Vagina (tissue), 2 donors: ENCODE measurements around the gene LRRC26. TPM values are rescaled to one million over a fixed set of nuclear protein-coding genes. Genes with fewer than 3 reads are reported as not detected.

ENCODE experiments used
- DNase-seq, 2 donors: peaks; one replicate each; pipeline ENCODE4 v3.0.0-alpha.2; 2017; ENCODE audit errors: extremely low spot score in 2 of 2
- H3K27ac ChIP-seq: fragments of 200-600 bp; sonication (generic); one replicate; pipeline ENCODE4 v1.5.1; 2019
- H3K27me3 ChIP-seq: fragments of 200-600 bp; sonication (generic); one replicate; pipeline ENCODE4 v1.5.1; 2019
- H3K36me3 ChIP-seq, 2 donors: fragments of 200-600 bp; sonication (generic); one replicate each; pipeline ENCODE4 v1.5.1; 2017 to 2019
- H3K4me1 ChIP-seq: fragments of 200-600 bp; sonication (generic); one replicate; pipeline ENCODE4 v1.5.1; 2019
- H3K4me3 ChIP-seq, 2 donors: fragments of 200-600 bp; sonication (generic); 1 replicate in 1 of 2; 2 replicates in 1 of 2; pipeline ENCODE4 v1.5.1; 2016 to 2019
- H3K9me3 ChIP-seq: fragments of 200-600 bp; sonication (generic); one replicate; pipeline ENCODE4 v1.5.1; 2019
- POLR2A ChIP-seq, 2 donors: fragments of 450-650 bp; IDR thresholded peaks; one replicate each; pipeline ENCODE4 v1.6.1; 2017; ENCODE audit warnings: antibody characterized with exemption in 2 of 2, mild to moderate bottlenecking in 2 of 2, moderate library complexity in 2 of 2
- POLR2AphosphoS5 ChIP-seq, 2 donors: sonication (generic); formaldehyde crosslinking; IDR thresholded peaks; one replicate each; pipeline ENCODE4 v1.9.0; 2017; ENCODE audit warnings: antibody characterized with exemption in 2 of 2, mild to moderate bottlenecking in 2 of 2, low read depth in 1 of 2; ENCODE audit not compliant: insufficient read depth in 1 of 2
- intact Hi-C: fragments of 100-400 bp; cut with DNase I; formaldehyde crosslinking; loops from one replicate; pipeline ENCODE4 v1.15.1; 2023
- total RNA-seq: library from RNA; depleted of rRNA; stranded (reverse); fragments of >200 nt; gene quantifications from one replicate; pipeline ENCODE4 v1.2.3, GENCODE V29; 2016
- TF ChIP-seq, protein P1 (sequence below), 3 experiments: fragments of 450-650 bp in 2 of 3; fragments of 200-600 bp in 1 of 3; sonication (generic) in 1 of 3; IDR thresholded peaks; one replicate each; pipeline ENCODE4 v1.5.1; 2017 to 2019; ENCODE audit warnings: antibody characterized with exemption in 3 of 3, mild to moderate bottlenecking in 2 of 3, moderate library complexity in 2 of 3

The LRRC26 gene
- total RNA-seq, 1 donor from 2014 or later, result not detected

DNA sequence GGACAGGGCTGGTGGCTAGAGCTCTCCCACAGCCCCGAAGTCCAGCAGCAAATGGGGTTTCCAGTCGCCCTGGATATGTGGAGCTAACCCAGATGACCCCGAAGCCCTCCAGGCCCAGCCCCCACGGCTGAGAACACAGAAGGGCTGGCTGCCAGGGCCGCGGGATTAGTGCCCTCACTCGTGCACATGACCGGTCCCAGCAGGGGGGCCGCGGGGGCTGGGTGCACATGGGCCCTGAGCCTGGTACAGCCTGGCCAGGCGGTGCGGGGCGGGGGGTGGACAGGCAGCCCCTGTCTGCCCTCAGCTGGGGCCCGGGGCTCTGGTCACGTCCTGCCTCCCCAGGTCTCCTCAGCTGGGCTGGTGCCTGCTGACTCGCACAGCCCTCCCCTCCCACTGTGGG is 24.5 kb upstream of the LRRC26 start:
- no peak for DNase-seq
- no peak overlapping the region for H3K27ac ChIP-seq
- no peaks in the 10 kb centered on the region for H3K27me3 ChIP-seq
- no peaks in the 10 kb centered on the region for H3K9me3 ChIP-seq
- peaks cover 0 to 10% of the 10 kb centered on the region in 2 donors for H3K36me3 ChIP-seq
- H3K4me3 ChIP-seq, result no peak overlapping the region
- H3K4me1 ChIP-seq, result peaks cover 72% of the 10 kb centered on the region
- intact Hi-C loops, result loop anchor here (5.0 kb wide), 1 partner anchor 33 kb away; the partner anchor contains the start of genes CYSRT1 and RNF224
- TF ChIP-seq POLR2A (IDR thresholded peaks at IDR 0.05), result no peak
- TF ChIP-seq, protein P1, sequence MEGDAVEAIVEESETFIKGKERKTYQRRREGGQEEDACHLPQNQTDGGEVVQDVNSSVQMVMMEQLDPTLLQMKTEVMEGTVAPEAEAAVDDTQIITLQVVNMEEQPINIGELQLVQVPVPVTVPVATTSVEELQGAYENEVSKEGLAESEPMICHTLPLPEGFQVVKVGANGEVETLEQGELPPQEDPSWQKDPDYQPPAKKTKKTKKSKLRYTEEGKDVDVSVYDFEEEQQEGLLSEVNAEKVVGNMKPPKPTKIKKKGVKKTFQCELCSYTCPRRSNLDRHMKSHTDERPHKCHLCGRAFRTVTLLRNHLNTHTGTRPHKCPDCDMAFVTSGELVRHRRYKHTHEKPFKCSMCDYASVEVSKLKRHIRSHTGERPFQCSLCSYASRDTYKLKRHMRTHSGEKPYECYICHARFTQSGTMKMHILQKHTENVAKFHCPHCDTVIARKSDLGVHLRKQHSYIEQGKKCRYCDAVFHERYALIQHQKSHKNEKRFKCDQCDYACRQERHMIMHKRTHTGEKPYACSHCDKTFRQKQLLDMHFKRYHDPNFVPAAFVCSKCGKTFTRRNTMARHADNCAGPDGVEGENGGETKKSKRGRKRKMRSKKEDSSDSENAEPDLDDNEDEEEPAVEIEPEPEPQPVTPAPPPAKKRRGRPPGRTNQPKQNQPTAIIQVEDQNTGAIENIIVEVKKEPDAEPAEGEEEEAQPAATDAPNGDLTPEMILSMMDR (IDR thresholded peaks at IDR 0.05), result no peak

GRCh38 chr9:137193771-137194170 is 23.9 kb upstream of the LRRC26 start:
- Histone ChIP-seq H3K4me3 (no peak overlapping the region), H3K27me3 (no peaks in the 10 kb centered on the region), H3K4me1 (peaks cover 69% of the 10 kb centered on the region), H3K27ac (no peak overlapping the region), H3K9me3 (no peaks in the 10 kb centered on the region), H3K36me3 (peaks cover 0 to 10% of the 10 kb centered on the region in 2 donors)
- no peak for DNase-seq
- TF ChIP-seq POLR2AphosphoS5 (IDR thresholded peaks at IDR 0.05; ENCODE audit: insufficient read depth in 1 of 2, low read depth in 1 of 2), result no peak
- TF ChIP-seq, protein P1 (IDR thresholded peaks at IDR 0.05), result no peak
- TF ChIP-seq POLR2A (IDR thresholded peaks at IDR 0.05), result no peak
- intact Hi-C loops, result loop anchor here (5.0 kb wide), 1 partner anchor 34 kb away; the partner anchor contains the start of genes CYSRT1 and RNF224

DNA sequence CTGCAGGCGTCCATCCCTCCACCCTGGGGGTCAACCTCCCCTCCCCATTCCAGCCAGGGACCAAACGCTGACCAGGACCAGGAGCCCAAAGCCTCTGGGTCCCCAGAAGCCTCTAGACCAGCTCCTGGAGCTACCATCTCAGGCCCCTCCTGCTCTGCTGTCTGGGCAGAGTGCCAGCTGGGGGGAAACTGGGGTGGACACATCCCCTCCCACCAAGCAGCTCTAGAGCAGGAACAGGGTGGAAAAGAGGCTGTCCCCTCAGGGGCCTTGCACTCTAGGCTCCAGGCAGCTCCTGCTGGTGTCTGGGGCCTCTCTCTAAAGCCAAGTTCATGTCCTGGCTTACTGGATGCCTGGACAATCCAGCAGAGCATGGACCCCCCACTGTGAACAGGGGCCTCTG is 23.0 kb upstream of the LRRC26 start:
- TF ChIP-seq POLR2A (IDR thresholded peaks at IDR 0.05) (no peak), POLR2AphosphoS5 (IDR thresholded peaks at IDR 0.05; ENCODE audit: insufficient read depth in 1 of 2, low read depth in 1 of 2) (no peak)
- TF ChIP-seq, protein P1 (IDR thresholded peaks at IDR 0.05), result no peak
- peaks cover 0 to 10% of the 10 kb centered on the region in 2 donors for H3K36me3 ChIP-seq
- no peaks in the 10 kb centered on the region for H3K27me3 ChIP-seq
- no peak for DNase-seq
- no peaks in the 10 kb centered on the region for H3K9me3 ChIP-seq
- intact Hi-C loops, result loop anchor here (5.0 kb wide), 1 partner anchor 34 kb away; the partner anchor contains the start of genes CYSRT1 and RNF224
- no peak overlapping the region for H3K4me3 ChIP-seq
- no peak overlapping the region for H3K27ac ChIP-seq
- H3K4me1 ChIP-seq, result peaks cover 61% of the 10 kb centered on the region

DNA sequence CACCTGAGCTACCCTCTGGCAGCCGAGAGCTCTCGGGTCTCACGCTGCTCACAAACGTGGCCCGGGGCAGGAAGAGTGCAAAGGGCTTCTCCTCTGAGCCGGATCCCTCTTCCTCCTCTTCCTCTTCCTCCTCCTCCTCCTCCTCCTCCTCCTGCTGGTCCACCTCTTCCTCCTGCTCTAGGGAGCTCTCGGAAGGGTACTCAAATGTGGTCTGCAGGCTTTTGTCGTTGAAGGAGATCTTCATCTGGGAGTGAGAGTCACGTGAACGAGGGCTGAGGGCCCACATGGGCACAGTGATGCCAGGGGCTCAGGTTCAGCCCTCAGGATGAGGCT is 22.6 kb upstream of the LRRC26 start:
- Histone ChIP-seq H3K4me1 (peaks cover 61% of the 10 kb centered on the region), H3K27ac (no peak overlapping the region), H3K36me3 (peaks cover 0 to 10% of the 10 kb centered on the region in 2 donors), H3K27me3 (no peaks in the 10 kb centered on the region), H3K9me3 (no peaks in the 10 kb centered on the region), H3K4me3 (no peak overlapping the region)
- no peak for DNase-seq
- TF ChIP-seq, protein P1 (IDR thresholded peaks at IDR 0.05), result no peak
- TF ChIP-seq POLR2AphosphoS5 (IDR thresholded peaks at IDR 0.05; ENCODE audit: insufficient read depth in 1 of 2, low read depth in 1 of 2), result no peak
- TF ChIP-seq POLR2A (IDR thresholded peaks at IDR 0.05), result no peak
- intact Hi-C loops, result loop anchor here (5.0 kb wide), 1 partner anchor 35 kb away; the partner anchor contains the start of genes CYSRT1 and RNF224

DNA sequence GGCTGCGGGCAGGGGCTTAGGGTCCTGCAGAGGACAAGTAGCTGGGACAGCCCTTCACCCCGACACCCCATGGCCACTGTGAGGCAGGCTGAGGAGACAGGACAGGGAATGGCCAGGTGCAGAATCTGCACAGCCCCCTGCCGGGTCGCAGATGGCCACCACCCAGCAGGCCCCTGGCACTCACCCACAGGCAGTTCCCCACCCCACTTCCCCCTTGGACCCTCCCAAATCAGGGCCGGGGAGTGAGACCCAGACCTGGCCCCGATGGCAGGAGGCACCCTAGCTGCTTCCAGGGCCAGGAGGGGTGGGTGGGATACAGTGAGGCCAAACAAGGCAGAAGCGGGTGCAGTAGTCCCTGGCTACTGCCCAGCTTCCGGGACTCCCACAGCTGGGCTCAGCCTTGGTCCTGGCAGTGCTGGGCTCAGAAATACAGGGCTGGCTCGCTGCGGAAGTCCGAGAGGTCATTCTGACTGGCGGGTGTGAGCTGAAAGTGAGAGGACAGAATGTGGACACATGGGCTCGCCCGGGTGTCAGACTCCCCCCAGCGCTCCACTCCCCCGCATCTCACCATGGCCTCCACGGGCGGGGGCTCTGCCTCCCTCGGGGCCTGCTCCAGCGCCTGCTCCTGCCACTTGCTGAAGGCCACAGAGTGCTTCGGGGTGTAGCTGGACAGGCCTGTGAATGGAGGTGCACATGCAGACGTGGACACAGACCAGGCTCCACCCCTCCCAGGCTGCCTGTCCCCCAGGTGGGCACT is 22.0 kb upstream of the LRRC26 start:
- Histone ChIP-seq H3K27ac (no peak overlapping the region), H3K36me3 (peaks cover 0 to 10% of the 10 kb centered on the region in 2 donors), H3K9me3 (no peaks in the 10 kb centered on the region), H3K4me3 (no peak overlapping the region), H3K4me1 (peaks cover 61% of the 10 kb centered on the region), H3K27me3 (no peaks in the 10 kb centered on the region)
- intact Hi-C loops, result loop anchor here (5.0 kb wide), 1 partner anchor 35 kb away; the partner anchor contains the start of genes CYSRT1 and RNF224
- no peak for TF ChIP-seq POLR2A (IDR thresholded peaks at IDR 0.05)
- TF ChIP-seq, protein P1 (IDR thresholded peaks at IDR 0.05), result no peak
- no peak for TF ChIP-seq POLR2AphosphoS5 (IDR thresholded peaks at IDR 0.05; ENCODE audit: insufficient read depth in 1 of 2, low read depth in 1 of 2)
- DNase-seq, result no peak
